Gastroesophageal sphincter (tissue), 3 donors: ENCODE results near the gene AKAP5.

Experiments used
- POLR2A ChIP-seq, 2 donors: fragments of 450-650 bp; IDR thresholded peaks; one replicate each; pipeline ENCODE4 v1.6.1; 2017; ENCODE audit warnings: antibody characterized with exemption in 2 of 2, mild to moderate bottlenecking in 2 of 2, moderate library complexity in 1 of 2
- POLR2AphosphoS5 ChIP-seq: sonication (generic); formaldehyde crosslinking; IDR thresholded peaks from one replicate; pipeline ENCODE4 v1.6.1; 2017; ENCODE audit warnings: antibody characterized with exemption
- TF ChIP-seq, protein P1 (sequence below), 4 experiments: fragments of 200-600 bp in 2 of 4; fragments of 450-650 bp in 2 of 4; sonication (generic) in 1 of 4; IDR thresholded peaks; one replicate each; pipeline ENCODE4 v1.5.1; 2017 to 2019; ENCODE audit warnings: antibody characterized with exemption in 4 of 4, mild to moderate bottlenecking in 2 of 4, moderate library complexity in 2 of 4

DNA sequence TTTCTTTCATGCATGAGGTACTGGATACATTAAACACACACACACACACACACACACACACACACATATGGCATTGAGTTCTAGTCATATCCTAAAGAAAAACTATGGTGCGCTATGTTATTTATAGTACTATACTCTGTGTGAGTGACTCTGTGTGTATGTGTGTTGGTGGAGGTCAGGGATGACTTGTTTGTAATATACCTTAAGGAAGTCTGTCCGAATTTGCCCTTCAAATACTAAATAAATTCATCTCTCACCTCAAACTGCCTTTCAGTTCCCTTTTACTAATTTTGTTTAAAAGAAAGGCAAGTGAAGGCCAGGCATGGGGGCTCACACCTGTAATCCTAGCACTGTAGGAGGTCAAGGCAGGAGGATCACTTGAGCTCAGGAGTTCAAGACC, 2.1 kb upstream of the AKAP5 start:
- TF ChIP-seq, protein P1, sequence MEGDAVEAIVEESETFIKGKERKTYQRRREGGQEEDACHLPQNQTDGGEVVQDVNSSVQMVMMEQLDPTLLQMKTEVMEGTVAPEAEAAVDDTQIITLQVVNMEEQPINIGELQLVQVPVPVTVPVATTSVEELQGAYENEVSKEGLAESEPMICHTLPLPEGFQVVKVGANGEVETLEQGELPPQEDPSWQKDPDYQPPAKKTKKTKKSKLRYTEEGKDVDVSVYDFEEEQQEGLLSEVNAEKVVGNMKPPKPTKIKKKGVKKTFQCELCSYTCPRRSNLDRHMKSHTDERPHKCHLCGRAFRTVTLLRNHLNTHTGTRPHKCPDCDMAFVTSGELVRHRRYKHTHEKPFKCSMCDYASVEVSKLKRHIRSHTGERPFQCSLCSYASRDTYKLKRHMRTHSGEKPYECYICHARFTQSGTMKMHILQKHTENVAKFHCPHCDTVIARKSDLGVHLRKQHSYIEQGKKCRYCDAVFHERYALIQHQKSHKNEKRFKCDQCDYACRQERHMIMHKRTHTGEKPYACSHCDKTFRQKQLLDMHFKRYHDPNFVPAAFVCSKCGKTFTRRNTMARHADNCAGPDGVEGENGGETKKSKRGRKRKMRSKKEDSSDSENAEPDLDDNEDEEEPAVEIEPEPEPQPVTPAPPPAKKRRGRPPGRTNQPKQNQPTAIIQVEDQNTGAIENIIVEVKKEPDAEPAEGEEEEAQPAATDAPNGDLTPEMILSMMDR (IDR thresholded peaks at IDR 0.05), result no peak
- TF ChIP-seq POLR2AphosphoS5 (no peak), POLR2A (IDR thresholded peaks at IDR 0.05) (no peak)
